Stimulated activated CD4-positive, alpha-beta T cell treated with anti-CD3 and anti-CD28 coated beads, Interleukin-12 subunit alpha, Interleukin-12 subunit beta, amount 100 ng/mL, for 24 hours (primary cell): ENCODE measurements around the gene DIAPH2.
"Not testable (repeated sequence)": the region's sequence is repeated elsewhere in the genome, so short reads cannot be mapped to it uniquely, and the experiment has no call there.

Experiments
- DNase-seq, 2 experiments: peaks; one replicate each; pipeline ENCODE4 v3.0.0-alpha.2; 2020; ENCODE audit warnings: low read depth in 2 of 2

DIAPH2 gene

DNA sequence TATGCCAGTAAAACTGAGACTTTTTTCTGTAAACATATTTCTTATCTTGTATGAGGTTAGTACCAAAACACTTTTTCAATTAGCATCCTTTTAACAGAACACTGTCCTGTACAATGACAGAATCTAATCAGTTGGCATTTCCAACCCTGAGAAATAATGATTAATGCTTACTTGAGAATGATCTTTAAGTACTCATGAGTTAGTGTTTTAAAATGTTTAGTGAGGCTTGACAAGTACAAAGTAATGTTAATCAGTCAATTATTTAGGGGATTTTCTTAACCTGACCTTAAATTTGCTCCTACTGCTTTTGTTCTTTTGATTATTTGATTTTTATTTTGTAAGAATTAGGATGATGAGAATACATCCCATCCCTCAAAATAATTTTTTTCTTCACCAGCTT, 695.6 kb downstream of the DIAPH2 start:
- no peak for DNase-seq

DNA sequence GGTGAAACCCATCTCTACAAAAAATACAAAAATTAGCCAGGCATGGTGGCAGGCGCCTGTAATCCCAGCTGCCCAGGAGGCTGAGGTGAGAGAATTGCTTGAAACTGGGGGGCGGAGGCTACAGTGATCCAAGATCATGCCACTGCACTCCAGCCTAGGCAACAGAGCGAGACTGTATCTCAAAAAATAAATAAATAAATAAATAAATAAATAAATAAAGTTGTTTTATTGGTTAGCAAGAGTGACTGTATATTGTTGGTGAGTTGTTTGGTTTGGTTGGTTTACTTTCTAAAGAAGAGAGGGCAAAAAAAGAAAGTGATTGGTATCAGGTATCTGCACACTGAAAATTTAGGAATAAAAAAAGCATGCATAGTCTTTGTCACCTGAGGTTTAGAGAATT, 700.0 kb downstream of the DIAPH2 start:
- DNase-seq = no peak

DNA sequence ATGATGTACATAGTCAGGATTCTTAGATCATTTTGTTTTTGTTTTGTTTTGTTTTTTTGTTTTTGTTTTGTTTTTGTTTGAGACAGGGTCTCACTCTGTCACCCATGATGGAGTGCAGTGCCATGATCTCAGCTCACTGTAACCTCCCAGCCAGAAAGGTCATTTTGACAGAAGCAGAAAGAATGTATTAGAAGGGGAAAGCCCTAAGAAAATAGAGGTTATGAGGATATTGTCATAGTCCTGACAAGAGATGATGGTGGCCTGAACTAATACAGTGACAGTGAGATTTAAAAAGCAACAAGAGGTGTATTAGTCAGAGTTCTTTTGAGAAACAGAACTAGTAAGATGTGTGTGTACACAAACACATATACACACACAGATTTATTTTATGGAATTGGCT, 702.4 kb downstream of the DIAPH2 start:
- no peak for DNase-seq

DNA sequence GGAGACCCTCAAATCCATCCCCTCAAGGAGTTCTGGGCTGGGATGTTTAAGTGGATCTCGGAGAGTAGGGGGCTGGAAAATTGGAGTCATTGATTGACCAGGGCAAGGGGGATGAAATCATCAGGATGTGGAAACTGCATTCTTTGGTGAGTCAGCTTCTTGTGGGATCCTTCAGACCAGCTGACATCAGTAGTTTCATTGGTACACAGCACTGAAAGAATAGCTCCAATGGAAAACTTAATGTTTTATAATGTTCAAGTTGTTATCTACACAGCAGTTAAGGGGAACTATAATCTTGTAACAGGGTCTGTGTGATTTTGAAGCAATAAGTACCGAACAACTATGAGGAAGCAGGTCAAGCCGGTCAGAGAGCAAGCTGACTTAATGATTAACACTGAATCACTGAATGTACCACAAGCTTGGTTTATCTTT, 705.1 kb downstream of the DIAPH2 start:
- no peak for DNase-seq

DNA sequence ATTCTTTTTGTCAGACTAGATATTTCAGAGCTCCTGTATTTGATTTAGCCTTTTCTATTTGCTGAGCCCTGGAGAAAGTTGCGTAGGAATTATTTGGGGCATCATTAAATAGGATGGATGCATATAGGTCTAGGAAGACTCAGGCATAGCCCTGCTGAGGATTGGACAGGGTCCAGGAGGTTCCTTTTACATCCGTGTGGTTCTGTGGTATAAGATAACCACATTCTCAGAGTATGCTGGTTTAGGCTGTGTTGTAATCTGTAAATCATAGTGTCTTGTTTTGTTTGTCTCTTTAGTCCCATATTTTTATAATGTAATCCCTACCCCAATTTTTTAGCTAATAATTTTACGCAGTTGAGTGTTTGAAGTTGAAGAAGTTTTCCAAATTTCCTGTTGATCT, 712.7 kb downstream of the DIAPH2 start:
- DNase-seq = no peak

DNA sequence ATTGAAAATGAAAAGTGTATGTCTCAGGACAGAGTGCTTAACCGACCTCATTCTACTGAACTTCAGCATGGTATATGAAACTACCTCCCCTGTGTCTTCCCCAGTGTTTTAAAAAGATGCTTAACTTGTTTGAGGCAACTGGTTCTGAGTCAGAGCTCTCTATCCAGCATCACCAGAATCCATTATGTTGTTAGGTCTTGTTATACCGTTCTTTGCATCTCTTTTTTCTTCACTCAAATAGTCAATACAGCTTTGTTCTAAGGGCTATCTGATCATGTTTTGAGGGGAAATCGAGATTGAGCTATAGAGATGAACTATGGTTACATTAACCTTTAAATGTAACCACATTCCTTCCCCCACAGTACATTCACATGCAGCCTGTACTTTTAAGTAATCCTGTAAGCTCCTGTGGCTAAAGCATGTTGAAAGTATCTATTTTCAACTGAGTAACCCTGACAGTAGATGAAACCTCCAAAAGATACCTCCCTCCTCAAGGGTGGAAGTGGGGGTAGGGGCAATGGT, 713.4 kb downstream of the DIAPH2 start:
- DNase-seq = no peak

DNA sequence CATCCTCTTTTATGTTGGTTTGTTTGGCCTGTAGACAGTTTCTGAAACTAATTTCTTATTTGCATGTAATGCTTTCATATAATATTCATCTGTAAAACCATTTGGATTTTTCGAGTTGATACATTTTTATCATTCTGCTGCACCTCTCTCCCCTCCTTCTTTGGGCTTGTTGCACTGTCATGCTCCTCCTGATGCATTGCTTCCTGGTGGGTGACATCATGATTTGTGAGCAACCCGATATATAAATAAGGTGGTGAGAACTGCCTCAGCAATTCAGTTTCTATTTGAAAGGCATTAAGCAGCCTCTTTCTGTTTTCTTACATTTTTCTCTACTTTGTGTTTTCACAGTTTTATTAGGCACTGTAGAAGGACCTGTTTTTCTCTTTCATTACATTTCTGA, 714.8 kb downstream of the DIAPH2 start:
- no peak for DNase-seq

DNA sequence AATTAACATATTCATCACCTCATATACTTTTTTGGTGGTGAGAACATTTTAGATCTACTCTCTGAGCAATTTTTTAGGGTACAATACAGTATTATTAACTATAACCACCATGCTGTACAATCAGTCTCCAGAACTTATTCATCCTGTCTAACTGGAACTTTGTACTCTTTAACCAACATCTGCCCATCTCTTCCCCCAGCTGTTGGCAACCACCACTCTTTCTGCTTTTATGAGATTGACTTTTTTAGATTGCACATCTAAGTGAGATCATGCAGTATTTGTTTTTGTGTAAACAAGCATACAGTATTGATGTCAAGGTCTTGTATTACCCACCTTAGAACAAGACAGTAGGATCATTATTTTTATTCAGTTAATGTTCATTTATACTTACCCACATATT, 715.9 kb downstream of the DIAPH2 start:
- DNase-seq = no peak

DNA sequence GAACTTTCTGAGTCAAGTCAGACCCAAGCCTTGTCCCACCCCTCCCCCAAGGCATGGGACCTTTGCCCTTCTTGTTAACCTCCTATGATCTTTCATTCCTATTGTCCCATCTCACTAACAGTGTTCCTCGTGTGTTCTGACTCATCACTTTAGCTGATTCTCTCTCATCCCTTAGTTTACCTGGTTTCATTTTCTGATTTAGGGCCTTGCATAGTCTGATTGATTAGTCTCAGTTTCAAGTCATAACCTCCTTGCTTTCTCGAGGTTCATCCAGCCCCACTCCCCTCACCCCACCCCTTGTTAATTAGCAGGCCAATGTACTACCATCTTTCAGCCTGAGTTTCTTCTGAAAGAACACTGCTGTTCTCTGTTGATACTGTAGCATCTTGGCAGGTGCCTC, 716.5 kb downstream of the DIAPH2 start:
- no peak for DNase-seq

DNA sequence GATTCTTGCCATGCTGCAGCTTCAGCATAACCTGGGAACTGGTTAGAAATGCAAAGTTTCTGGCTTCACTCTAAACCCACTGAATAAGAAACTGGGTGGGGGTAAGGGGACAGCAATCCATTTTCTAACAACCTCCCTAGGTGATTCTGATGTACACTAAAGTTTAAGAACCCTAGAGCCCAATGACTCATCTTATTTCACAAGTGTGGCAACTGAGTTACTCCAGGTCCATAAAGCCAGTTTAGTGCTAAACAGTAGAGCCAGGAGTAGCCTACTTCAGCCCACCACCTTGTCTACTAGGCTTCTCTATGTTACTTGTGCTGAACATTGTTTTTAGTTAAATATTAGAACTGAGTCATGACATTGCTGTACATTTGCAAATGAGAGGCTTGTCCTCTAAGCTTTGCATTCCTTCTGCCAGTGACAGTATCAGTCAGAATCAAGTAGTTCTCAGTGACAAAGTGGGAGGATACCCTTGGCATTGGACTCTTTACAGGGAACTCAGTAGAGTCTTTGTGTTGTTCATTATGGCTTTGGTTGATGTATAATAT, 717.0 kb downstream of the DIAPH2 start:
- no peak for DNase-seq

DNA sequence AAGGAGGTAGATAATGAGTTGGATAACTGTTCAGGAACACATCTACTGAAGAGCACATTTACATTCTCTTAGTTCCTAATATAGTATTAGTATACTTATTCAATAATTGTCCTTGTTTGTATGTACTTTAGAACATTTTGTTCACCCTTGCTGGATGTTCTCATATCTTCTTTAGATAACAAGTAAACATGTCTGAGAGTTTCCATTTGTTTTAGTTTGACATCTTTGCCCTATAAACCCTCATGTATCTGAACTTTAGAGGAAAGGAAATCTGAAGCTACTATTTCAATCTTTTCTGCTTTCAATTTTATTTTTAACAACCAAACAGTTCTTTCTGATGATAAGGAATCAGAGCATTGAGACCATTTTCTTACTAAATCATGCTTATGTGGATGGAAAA, 717.7 kb downstream of the DIAPH2 start:
- no peak for DNase-seq

DNA sequence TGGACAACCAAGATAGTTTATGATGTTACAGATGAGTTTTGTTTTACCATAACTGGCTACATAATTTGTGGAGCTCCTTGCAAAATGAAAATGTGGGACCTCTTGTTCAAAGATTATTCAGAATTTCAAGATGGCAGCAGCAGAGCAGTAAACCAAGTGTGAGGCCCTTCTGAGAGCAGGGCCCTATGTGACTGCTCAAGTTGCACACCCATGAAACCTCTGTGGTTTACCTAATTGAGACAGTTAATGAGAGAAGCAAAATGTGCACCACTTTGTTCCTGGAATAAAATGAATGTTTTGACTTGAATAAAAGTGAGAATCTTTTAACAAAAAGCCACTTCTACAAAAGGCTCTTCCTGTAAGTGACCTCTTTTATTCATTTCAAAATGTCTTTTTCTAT, 718.3 kb downstream of the DIAPH2 start:
- DNase-seq = no peak

DNA sequence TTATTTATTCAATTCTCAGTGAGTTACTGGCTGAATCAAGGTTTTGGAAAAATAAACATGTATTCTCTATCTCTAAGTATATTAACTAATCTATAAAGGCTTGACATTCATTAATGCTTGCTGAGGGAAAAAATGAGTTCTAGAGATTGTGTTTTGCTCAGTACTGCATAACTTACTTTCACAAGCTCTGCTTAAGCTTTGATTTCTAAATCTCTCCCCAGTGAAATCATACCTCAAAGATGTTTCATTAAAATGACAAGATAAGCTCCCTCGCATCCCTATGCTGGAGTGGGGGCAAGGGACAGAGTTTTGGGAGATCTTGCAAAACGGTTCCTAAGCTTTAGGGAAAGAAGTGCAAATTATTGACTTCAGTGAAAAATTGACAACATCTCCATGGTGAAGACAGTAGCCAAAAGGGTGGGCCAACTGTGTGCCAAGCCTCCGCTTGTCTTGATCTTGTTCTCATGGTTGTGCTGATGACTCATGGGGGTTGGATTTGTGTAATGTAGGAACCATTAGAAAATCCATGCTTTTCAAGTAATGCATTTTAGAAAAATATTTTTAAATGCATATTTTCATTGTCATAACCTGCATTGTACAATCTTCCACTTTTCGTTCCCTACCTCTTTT, 720.5 kb downstream of the DIAPH2 start:
- no peak for DNase-seq

DNA sequence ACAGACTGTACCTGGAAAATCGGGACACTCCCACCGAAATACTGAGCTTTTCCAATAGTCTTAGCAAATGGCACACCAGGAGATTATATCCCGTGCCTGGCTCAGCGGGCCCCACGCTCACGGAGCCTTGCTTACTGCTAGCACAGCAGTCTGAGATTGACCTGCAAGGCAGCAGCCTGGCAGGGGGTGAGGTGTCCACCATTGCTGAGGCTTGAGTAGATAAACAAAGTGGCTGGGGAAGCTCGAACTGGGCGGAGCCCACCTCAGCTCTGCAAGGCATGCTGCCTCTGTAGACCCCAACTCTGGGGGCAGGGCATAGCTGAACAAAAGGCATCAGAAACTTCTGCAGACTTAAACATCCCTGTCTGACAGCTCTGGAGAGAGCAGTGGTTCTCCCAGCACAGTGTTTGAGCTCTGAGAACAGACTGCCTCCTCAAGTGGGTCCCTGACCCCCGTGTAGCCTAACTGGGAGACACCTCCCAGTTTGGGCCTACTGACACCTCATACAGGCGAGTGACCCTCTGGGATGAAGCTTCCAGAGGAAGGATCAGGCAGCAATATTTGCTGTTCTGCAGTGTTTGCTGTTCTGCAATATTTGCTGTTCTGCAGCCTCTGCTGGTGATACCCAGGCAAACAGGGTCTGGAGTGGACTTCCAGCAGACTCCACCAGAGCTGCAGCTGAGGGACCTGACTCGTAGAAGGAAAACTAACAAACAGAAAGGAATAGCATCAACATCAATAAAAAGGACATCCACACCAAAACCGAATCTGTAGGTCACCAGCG, 725.2 kb downstream of the DIAPH2 start:
- not testable (repeated sequence) for DNase-seq

DNA sequence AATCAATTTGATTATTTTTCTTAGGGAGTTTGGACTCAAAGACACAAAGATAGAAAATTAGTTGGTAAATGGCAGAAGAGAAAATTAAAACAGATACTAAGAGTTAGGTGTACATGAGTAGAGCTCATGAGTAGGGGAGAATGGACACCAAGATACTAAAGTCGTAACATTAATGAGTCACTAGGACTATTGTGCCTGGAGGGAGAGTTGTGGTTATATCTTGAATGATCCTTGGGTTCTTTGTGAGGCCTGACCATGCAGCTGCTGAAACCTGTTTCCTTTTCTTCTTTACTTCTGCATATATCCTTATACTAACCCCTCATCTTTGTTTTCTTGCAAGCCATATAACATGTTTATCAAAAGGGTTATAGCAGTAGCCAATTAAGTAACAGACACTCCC, 731.8 kb downstream of the DIAPH2 start:
- DNase-seq = no peak

DNA sequence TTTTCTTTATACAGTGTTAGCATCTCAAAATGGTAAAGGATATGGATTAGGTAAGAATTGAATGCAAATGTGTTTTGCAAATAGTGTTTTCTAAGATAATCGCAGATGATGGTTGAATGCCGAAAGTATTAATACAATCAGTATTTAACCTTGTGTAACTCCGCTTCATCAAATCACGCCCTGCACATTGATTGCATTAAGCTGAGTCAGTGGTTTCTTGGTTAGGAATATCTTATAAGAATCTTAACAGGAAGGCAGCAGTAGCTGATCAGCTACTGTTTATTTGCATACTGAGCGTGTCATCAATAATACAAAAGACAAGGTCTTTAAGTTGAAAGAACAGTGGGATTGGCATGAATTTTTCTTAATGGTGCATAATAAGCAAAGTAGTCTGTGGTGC, 744.5 kb downstream of the DIAPH2 start:
- DNase-seq = no peak

DNA sequence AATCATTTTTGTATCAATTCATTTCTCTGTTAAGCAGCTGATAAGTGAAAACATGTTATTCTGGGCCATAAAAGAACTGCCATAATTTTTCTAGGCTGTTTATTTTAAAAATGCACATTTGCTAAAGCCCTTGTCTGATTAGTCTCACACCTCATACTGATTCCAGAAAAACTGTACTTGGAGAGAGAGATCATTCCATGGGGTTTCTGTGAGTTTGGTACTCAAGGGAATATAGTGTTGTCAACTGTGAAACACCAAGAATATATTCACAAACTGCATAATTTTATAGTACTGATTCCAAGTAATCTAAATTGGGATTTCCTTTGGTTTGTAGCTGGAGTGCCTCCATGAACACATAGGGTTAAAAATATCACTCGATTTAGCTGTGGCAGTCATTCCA, 746.6 kb downstream of the DIAPH2 start:
- DNase-seq = no peak

DNA sequence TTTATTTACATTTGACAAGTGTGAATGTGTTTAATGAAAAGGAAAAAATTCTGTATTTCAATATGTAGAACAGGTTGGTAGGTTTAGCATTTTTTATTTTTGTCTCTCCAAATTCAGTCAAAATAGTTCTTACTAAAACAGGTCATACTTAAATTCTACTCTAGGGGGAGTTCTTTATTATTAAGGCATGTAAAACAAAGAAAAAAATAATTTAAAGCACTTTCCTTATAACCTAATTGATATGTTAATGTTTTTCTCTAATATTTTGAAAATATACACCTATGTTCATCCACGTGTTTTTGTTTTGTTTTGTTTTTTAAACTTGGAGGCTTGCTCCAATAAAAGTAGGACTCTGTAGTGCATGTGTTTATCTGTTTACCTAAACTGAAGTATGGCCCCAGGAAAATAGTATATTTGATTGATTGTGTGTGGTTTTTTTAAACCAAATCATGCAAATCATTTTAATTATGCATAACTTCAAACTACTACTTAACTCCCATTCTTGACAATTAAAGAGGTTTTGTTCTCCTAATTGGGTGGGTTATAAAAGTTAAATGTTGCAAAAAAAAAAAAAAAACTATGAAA, 761.7 kb downstream of the DIAPH2 start:
- DNase-seq = no peak

DNA sequence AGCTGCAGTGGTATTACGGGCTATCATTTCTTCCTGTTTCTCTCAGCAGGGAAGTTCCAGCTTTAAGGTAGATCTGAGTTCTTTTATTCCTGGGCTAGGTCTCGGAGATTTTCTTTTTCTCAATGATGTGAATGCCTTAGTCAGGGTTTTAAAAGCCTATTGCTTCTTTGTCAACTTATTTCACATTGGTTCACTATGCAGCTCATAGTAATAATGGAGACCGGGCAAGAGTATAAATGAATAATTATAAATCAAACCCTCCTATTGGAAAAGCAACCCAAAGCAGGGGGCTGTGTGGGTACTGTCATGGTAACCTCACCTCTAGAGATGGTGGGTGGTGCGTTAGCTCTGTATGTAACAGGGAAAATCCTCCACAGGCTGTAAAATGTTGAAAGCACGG, 762.7 kb downstream of the DIAPH2 start:
- no peak for DNase-seq

DNA sequence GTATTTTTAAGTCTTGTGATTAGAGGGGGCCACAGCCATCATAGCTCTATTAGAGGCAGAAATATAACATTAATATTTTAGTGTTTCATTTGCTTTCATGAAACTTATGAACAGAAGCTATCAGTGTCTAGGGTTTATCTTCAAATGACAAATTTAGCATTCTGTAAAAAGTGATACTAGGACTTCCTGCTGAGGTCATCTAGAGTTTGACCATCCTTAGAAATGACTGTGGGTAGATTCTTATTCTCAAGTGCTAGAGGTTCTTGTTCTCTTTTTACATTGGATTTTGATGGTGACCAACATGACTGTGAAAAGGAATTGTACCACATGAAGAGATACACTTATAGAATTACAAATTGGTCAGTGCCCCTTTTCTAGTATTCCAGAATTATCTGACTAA, 767.6 kb downstream of the DIAPH2 start:
- DNase-seq = no peak

DNA sequence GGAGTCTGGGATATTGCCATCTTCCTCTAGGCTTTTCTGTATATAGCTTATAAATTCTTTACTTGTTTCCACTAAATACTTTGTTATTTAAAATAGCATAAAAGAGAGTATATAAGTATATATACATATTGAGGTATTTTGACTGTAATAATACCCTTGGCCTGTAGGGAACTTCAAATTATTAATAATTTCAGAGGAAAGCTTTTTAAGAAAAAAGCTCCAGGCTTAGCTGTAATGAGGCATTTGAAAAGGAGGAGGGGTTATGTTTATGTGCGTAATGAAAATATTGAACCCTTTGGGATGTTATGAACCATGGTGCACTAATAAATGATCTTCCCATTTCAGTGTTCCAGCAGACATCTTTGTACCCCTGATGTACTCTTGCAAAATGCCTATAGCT, 777.1 kb downstream of the DIAPH2 start:
- DNase-seq = no peak

DNA sequence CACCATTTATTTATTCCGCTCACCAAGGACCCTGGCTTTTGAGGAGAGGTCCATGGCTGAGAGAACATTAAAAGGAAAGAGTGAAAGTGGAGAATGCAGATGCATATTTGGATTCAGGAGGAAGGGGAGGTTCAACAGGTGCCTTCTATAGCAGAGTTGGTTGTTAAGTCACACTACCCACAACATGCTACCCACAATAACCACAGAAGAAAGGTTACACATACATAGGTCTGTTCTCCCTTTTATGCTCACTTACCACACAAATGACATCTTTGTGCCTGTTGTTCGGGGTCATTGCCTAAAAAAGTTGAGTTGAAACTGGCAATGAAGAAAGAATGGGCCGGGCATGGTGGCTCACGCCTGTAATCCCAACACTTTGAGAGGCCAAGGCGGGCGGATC, 786.4 kb downstream of the DIAPH2 start:
- DNase-seq = no peak

DNA sequence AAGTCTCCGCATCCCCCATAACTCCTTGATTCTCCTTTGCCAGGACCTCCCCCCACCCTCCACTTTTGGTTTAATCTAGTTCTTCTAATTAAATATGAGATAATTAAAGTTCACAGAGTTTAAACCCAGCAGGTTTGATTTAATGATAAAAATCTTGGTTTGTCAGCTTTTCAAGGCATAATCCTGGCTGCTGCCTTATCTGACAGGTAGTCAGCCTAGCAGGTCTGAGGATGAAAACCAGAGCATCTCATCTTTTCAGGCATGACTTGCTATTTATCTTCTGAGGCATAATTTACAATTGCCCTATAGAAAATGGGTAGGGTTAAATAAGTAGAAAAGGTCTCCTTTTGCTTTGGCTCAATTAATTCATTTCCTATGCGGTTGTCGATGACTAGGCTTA, 790.3 kb downstream of the DIAPH2 start:
- no peak for DNase-seq
